ES-I3 (cell line): ENCODE measurements around the gene ZBTB12.

Source experiments
- H3K36me3 ChIP-seq: 2 replicates; pipeline ENCODE4 v1.6.1; 2013; ENCODE audit warnings: mild to moderate bottlenecking, low read length, control low read depth, moderate library complexity; ENCODE audit not compliant: insufficient read depth
- H3K4me1 ChIP-seq: 2 replicates; pipeline ENCODE4 v1.6.1; 2013; ENCODE audit warnings: mild to moderate bottlenecking, control low read depth, low read length; ENCODE audit not compliant: insufficient read depth
- H3K9ac ChIP-seq: 2 replicates; pipeline ENCODE4 v1.6.1; 2013; ENCODE audit warnings: low read depth, mild to moderate bottlenecking, low read length, moderate library complexity
- H3K9me3 ChIP-seq: 2 replicates; pipeline ENCODE4 v1.6.1; 2013; ENCODE audit warnings: mild to moderate bottlenecking, low read length, moderate library complexity; ENCODE audit not compliant: control insufficient read depth, insufficient read depth

The ZBTB12 gene

GRCh38 chr6:31850765-31851484 is 51.0 kb downstream of the ZBTB12 start:
- H3K9me3 ChIP-seq = no peaks in the 10 kb centered on the region
- peak overlapping the region; percentile 9; the same call in 1 of the 2 replicates for H3K9ac ChIP-seq

More at GRCh38 chr6:31850765-31851484, 51.0 kb downstream of the ZBTB12 start:
- no peaks in the 10 kb centered on the region for H3K36me3 ChIP-seq
- H3K4me1 ChIP-seq = no peaks in the 10 kb centered on the region
